HT1080 (cell line): ENCODE data around the gene FGL2. TPM values are rescaled to one million over a fixed set of nuclear protein-coding genes. Genes with fewer than 3 reads are reported as not detected.
"Not testable (repeated sequence)": the region's sequence is repeated elsewhere in the genome, so short reads cannot be mapped to it uniquely, and the experiment has no call there.

Source experiments
- DNase-seq: peaks from one replicate; pipeline ENCODE4 v3.0.0-alpha.2; 2015; ENCODE audit warnings: low read depth
- total RNA-seq: library from RNA; depleted of rRNA; stranded (reverse); fragments of >200 nt; shearing (Covaris generic); gene quantifications from 2 replicates; pipeline ENCODE4 v1.2.3, GENCODE V29; 2014; rRNA removed

Gene FGL2
- total RNA-seq, 1 experiment from 2014 or later: not detected

- DNase-seq: not testable (repeated sequence)
Measured at GRCh38 chr7:77157034-77157433, 42.6 kb downstream of the FGL2 start.

GRCh38 chr7:77155601-77156377, 43.8 kb downstream of the FGL2 start:
- DNase-seq: not testable (repeated sequence)

DNA sequence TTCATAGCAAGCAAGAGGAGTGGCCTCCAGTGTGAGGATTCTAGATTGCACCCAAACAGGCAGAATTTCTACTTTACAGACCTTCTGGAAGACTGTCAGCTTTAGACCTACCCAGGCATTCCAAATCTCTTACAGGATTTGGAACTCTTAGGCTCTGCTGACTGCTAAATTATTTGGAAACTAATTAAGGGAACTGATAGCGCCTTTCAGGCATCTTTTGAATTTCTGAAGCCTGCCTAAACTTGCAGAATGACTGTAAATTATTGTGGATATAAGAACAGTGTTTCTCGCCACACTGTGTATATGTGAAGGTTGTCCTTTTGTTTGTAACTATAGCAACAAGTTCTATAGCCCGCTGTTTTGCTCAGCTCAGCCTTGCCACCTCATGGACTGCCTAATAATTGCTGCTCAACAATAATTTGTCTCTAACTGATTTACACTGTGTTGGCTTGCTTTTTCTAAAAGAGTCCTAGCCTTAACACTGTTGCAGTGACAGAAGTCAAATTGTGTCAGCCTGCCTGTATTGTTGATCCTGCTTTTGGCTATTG, 44.6 kb downstream of the FGL2 start:
- not testable (repeated sequence) for DNase-seq

DNA sequence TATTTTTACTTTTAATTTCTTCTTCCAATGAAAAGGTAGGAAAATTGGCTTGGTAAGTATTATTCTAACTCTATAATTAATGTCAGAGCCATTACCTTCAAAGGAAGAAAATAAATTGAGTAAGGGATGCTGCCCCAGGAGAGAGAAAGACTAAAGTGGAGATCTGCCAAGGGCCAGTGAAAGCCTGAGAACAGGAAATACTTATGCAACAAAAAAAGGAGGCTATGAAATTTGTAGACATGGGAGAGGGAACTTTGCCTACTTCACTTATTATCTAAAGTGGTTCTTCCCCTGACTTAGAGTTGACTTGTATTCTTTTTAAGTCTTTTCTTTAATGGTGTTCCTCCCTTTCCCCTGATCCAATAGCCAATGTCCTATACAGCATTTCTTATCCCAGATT, 47.4 kb downstream of the FGL2 start:
- not testable (repeated sequence) for DNase-seq

Other genes starting within 250 kb of the FGL2 start
- not detected in 2 replicates for gene SPDYE17, start 167.5 kb downstream of the FGL2 start, total RNA-seq
- gene SPDYE18, start 137.3 kb downstream of the FGL2 start, total RNA-seq: not detected in 2 replicates
- gene CCDC146, start 77.2 kb downstream of the FGL2 start, total RNA-seq: 0.40 and 0.42 TPM in 2 replicates
- 1.2 and 1.5 TPM in 2 replicates for gene GSAP, start 216.5 kb upstream of the FGL2 start, total RNA-seq